ENCODE results near the gene INPP5K.

INPP5K gene

DNA sequence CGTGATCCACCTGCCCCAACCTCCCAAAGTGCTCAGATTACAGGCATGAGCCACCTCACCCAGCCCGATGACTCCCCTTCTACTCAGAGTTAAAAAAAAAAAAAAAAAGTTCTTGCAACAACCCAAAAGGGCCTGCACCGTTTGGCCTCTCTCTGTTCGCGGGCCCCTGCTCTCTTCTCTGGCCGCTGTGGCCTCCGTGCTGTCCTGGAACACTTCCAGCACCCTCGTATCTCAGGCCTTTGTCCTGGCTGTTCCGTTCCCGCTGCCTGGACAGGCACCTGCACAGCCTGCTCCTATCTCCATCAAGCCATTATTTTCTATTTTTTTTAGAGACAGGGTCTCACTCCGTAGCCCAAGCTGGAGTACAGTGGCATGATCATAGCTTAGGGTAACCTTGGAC, 34.7 kb downstream of the INPP5K start:
- no peak for ATAC-seq (ENCODE audit: low read depth)
- no peak for DNase-seq (ENCODE audit: low spot score)
- TF ChIP-seq, protein P1, sequence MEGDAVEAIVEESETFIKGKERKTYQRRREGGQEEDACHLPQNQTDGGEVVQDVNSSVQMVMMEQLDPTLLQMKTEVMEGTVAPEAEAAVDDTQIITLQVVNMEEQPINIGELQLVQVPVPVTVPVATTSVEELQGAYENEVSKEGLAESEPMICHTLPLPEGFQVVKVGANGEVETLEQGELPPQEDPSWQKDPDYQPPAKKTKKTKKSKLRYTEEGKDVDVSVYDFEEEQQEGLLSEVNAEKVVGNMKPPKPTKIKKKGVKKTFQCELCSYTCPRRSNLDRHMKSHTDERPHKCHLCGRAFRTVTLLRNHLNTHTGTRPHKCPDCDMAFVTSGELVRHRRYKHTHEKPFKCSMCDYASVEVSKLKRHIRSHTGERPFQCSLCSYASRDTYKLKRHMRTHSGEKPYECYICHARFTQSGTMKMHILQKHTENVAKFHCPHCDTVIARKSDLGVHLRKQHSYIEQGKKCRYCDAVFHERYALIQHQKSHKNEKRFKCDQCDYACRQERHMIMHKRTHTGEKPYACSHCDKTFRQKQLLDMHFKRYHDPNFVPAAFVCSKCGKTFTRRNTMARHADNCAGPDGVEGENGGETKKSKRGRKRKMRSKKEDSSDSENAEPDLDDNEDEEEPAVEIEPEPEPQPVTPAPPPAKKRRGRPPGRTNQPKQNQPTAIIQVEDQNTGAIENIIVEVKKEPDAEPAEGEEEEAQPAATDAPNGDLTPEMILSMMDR (IDR thresholded peaks at IDR 0.05; ENCODE audit: poor library complexity, severe bottlenecking): no peak
- no peak overlapping the region for H3K27ac ChIP-seq (ENCODE audit: poor library complexity, severe bottlenecking)
- peaks cover 51% of the 10 kb centered on the region for H3K36me3 ChIP-seq (ENCODE audit: low read depth)
- no peak overlapping the region for H3K4me3 ChIP-seq (ENCODE audit: severe bottlenecking)
- peaks cover 3% of the 10 kb centered on the region for H3K4me1 ChIP-seq (ENCODE audit: insufficient read depth, poor library complexity, severe bottlenecking)
- H3K9me3 ChIP-seq (ENCODE audit: severe bottlenecking): no peaks in the 10 kb centered on the region
- H3K27me3 ChIP-seq (ENCODE audit: insufficient read depth, poor library complexity, severe bottlenecking): no peaks in the 10 kb centered on the region

DNA sequence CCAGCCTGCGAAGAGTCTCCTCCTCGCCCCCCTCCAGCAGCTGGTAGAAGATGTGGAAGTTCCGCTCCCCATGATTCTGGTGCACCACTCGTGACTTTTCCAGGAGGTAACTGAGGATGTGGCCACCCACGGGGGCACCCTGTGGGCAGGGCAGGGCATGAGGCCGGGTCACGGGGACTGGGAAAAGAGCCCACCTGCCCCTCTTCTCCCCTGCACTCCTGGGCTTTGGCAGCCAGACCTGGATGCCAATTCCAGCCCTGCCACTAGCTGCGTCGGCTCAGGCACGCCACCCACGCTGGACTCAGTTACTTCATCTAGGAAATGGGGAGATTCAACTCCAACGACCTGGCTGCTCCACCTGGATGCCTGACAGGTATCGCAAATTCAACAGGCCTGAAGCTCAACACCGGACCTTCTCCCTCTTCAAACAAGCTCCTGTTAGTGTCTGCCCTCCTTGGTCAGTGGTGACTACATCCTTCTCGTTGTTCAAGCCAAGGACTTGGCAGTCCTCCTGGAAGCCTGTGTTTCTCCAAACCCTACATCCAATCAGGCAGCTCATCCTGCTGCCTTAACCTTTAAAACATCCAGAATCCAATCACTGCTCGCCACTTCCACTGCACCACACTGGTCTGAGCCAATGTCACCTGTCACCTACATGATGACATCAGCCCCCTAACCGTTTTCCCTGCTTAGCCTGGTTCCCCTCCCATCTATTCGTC, 35.5 kb downstream of the INPP5K start:
- H3K27me3 ChIP-seq (ENCODE audit: insufficient read depth, poor library complexity, severe bottlenecking): no peaks in the 10 kb centered on the region
- H3K4me1 ChIP-seq (ENCODE audit: insufficient read depth, poor library complexity, severe bottlenecking): no peaks in the 10 kb centered on the region
- H3K9me3 ChIP-seq (ENCODE audit: severe bottlenecking): no peaks in the 10 kb centered on the region
- TF ChIP-seq, protein P1 (IDR thresholded peaks at IDR 0.05; ENCODE audit: poor library complexity, severe bottlenecking): no peak
- ATAC-seq (ENCODE audit: low read depth) (no peak), DNase-seq (ENCODE audit: low spot score) (no peak)
- H3K36me3 ChIP-seq (ENCODE audit: low read depth): peaks cover 57% of the 10 kb centered on the region
- H3K27ac ChIP-seq (ENCODE audit: poor library complexity, severe bottlenecking): no peak overlapping the region
- H3K4me3 ChIP-seq (ENCODE audit: severe bottlenecking): no peak overlapping the region

DNA sequence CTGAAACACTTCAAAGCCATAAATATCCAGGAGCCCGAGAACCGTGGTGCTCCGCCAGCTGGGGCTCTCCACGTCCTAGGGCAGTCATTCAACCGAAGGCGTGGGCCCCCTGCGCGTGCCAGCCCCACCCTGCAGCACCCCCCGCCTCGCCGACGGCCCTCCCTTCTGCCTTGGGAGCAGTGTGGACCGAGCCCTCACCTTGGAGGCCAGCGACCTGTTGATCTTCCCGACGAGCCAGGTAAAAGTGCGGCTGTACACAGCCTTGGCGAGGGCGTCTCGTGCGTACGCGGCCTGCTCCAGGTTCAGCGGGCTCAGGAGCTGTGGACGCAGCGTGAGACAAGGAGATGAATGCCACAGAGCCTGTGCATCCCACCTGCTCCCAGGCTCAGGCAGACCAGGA, 38.0 kb downstream of the INPP5K start:
- DNase-seq (ENCODE audit: low spot score): no peak
- TF ChIP-seq, protein P1 (IDR thresholded peaks at IDR 0.05; ENCODE audit: poor library complexity, severe bottlenecking): no peak
- Histone ChIP-seq H3K9me3 (ENCODE audit: severe bottlenecking) (no peaks in the 10 kb centered on the region), H3K4me1 (ENCODE audit: insufficient read depth, poor library complexity, severe bottlenecking) (no peaks in the 10 kb centered on the region), H3K27me3 (ENCODE audit: insufficient read depth, poor library complexity, severe bottlenecking) (no peaks in the 10 kb centered on the region), H3K27ac (ENCODE audit: poor library complexity, severe bottlenecking) (no peak overlapping the region), H3K4me3 (ENCODE audit: severe bottlenecking) (no peak overlapping the region), H3K36me3 (ENCODE audit: low read depth) (peaks cover 51% of the 10 kb centered on the region)
- no peak for ATAC-seq (ENCODE audit: low read depth)

DNA sequence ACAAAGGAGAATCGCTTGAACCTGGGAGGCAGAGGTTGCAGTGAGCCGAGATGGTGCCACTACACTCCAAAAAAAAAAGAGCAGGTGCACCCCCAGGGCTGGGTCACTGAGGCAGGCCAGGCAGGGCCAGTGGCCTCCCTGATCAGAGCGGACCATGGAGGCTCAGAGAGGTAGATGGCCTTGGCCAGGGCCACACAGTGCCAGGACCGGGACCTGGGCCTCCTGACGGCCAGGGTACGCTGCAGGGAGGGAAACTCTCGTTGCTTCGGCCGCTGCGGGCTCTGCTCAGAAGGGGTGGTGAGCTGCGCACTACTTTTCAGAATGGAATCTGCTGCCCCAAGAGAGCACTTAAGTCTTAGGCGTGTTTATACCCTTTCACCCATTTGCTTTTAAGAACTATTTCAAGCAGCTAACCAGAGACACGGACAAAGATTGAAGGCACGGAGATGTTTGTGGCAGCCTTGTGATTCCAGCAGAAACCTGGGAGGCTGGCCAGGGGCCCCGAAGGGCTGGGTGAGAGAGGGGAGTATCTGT, 41.0 kb downstream of the INPP5K start:
- no peaks in the 10 kb centered on the region for H3K9me3 ChIP-seq (ENCODE audit: severe bottlenecking)
- H3K4me1 ChIP-seq (ENCODE audit: insufficient read depth, poor library complexity, severe bottlenecking): no peaks in the 10 kb centered on the region
- H3K27ac ChIP-seq (ENCODE audit: poor library complexity, severe bottlenecking): no peak overlapping the region
- no peak for DNase-seq (ENCODE audit: low spot score)
- no peak overlapping the region for H3K4me3 ChIP-seq (ENCODE audit: severe bottlenecking)
- ATAC-seq (ENCODE audit: low read depth): no peak
- peaks cover 51% of the 10 kb centered on the region for H3K36me3 ChIP-seq (ENCODE audit: low read depth)
- H3K27me3 ChIP-seq (ENCODE audit: insufficient read depth, poor library complexity, severe bottlenecking): no peaks in the 10 kb centered on the region
- TF ChIP-seq, protein P1 (IDR thresholded peaks at IDR 0.05; ENCODE audit: poor library complexity, severe bottlenecking): no peak
